WI38 (cell line): Measurements from ENCODE around the gene TMEM72.

Experiments
- H3K4me3 ChIP-seq: 2 replicates; pipeline ENCODE4 v1.5.1; 2011; ENCODE audit warnings: low read depth, mild to moderate bottlenecking, control low read depth, low read length
- CTCF ChIP-seq: IDR thresholded peaks from 2 replicates; pipeline ENCODE4 v1.5.1; 2012; ENCODE audit warnings: low read depth, mild to moderate bottlenecking, control low read depth, low read length

Gene TMEM72

GRCh38 chr10:44969854-44970253 is 58.7 kb downstream of the TMEM72 start:
- no peak overlapping the region for H3K4me3 ChIP-seq
- TF ChIP-seq CTCF: no peak

- no peak overlapping the region for H3K4me3 ChIP-seq
- TF ChIP-seq CTCF: no peak
These were observed 59.8 kb downstream of the TMEM72 start for GRCh38 chr10:44970812-44971395.

GRCh38 chr10:44971434-44971833 is 60.3 kb downstream of the TMEM72 start:
- H3K4me3 ChIP-seq: no peak overlapping the region
- TF ChIP-seq CTCF: no peak

GRCh38 chr10:44971935-44972757 is 61.0 kb downstream of the TMEM72 start:
- no peak for TF ChIP-seq CTCF
- H3K4me3 ChIP-seq: no peak overlapping the region

- H3K4me3 ChIP-seq: no peak overlapping the region
These were observed 61.8 kb downstream of the TMEM72 start for GRCh38 chr10:44972874-44973306.

GRCh38 chr10:44973323-44974081 is 62.4 kb downstream of the TMEM72 start:
- no peak overlapping the region for H3K4me3 ChIP-seq
- TF ChIP-seq CTCF: no peak

More at GRCh38 chr10:44972874-44973306, 61.8 kb downstream of the TMEM72 start:
- no peak for TF ChIP-seq CTCF
